ENCODE measurements around the gene CYP24A1. TPM values are rescaled to one million over a fixed set of nuclear protein-coding genes. Genes with fewer than 3 reads are reported as not detected.
A peak's percentile ranks its signal among the peaks of the same experiment; 100 is the strongest.

Gene CYP24A1
- total RNA-seq, 1 donor = not detected

DNA sequence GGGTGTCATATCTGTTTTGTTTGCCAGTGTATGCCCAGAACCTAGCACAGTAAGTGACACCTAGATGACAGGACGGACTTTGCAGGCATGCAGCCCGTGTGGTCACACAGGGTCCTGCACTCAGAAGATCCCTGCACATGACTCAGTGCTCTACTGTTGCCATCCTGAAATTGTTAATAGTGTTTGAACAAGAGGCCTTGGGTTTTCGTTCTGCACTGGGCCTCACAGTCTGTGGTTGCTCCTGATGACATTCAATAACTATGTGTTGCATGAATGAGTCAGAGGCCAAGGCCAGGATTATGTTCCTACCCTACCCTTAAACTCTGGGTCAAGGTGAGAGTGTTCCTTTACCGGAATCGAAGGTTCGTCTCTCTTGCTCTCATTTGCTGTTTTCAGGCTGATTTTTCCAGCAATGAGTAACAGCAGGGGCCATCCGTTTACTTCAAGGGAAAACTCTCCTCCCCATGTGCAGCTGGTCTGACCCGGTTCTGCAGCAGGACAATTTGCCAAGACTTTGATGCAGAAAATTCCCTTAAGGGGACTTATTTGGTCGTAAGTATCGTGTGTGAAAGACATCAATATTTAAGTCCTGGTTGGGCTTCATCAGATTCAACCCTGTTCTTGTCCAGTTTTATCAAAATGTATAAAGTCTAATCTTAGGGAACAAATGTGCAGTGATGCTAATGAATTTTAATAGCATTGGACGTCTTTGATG, 21.1 kb upstream of the CYP24A1 start:
- no peak overlapping the region for H3K4me2 ChIP-seq (ENCODE audit: insufficient read depth, low read length)
- H3K27me3 ChIP-seq (ENCODE audit: insufficient read depth, low read length) = no peaks in the 10 kb centered on the region
- H3K79me2 ChIP-seq (ENCODE audit: insufficient read depth, low read length) = no peaks in the 10 kb centered on the region
- no peaks in the 10 kb centered on the region for H3K4me1 ChIP-seq (ENCODE audit: insufficient read depth, low read length)
- DNase-seq (ENCODE audit: insufficient read length, low spot score, missing footprints) = no peak
- TF ChIP-seq, protein P1, sequence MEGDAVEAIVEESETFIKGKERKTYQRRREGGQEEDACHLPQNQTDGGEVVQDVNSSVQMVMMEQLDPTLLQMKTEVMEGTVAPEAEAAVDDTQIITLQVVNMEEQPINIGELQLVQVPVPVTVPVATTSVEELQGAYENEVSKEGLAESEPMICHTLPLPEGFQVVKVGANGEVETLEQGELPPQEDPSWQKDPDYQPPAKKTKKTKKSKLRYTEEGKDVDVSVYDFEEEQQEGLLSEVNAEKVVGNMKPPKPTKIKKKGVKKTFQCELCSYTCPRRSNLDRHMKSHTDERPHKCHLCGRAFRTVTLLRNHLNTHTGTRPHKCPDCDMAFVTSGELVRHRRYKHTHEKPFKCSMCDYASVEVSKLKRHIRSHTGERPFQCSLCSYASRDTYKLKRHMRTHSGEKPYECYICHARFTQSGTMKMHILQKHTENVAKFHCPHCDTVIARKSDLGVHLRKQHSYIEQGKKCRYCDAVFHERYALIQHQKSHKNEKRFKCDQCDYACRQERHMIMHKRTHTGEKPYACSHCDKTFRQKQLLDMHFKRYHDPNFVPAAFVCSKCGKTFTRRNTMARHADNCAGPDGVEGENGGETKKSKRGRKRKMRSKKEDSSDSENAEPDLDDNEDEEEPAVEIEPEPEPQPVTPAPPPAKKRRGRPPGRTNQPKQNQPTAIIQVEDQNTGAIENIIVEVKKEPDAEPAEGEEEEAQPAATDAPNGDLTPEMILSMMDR (IDR thresholded peaks at IDR 0.05; ENCODE audit: extremely low read depth, low read depth, low read length) = peak; percentile 23
- no peak overlapping the region for H3K27ac ChIP-seq (ENCODE audit: low read depth, low read length)
- H3K36me3 ChIP-seq (ENCODE audit: insufficient read depth, low read length) = no peaks in the 10 kb centered on the region
- H4K20me1 ChIP-seq (ENCODE audit: insufficient read depth, low read length) = no peaks in the 10 kb centered on the region
- H2AFZ ChIP-seq (ENCODE audit: low read length) = no peak overlapping the region
- no peak overlapping the region for H3K4me3 ChIP-seq (ENCODE audit: insufficient read depth, low read length)
- H3K9me3 ChIP-seq (ENCODE audit: low read depth, low read length) = no peaks in the 10 kb centered on the region

- no peak for DNase-seq (ENCODE audit: insufficient read length, low spot score, missing footprints)
- H3K36me3 ChIP-seq (ENCODE audit: insufficient read depth, low read length) = no peaks in the 10 kb centered on the region
- no peak overlapping the region for H3K27ac ChIP-seq (ENCODE audit: low read depth, low read length)
- H2AFZ ChIP-seq (ENCODE audit: low read length) = no peak overlapping the region
- no peaks in the 10 kb centered on the region for H4K20me1 ChIP-seq (ENCODE audit: insufficient read depth, low read length)
- H3K4me1 ChIP-seq (ENCODE audit: insufficient read depth, low read length) = no peaks in the 10 kb centered on the region
- H3K9me3 ChIP-seq (ENCODE audit: low read depth, low read length) = no peaks in the 10 kb centered on the region
- H3K79me2 ChIP-seq (ENCODE audit: insufficient read depth, low read length) = no peaks in the 10 kb centered on the region
- H3K4me3 ChIP-seq (ENCODE audit: insufficient read depth, low read length) = no peak overlapping the region
- H3K4me2 ChIP-seq (ENCODE audit: insufficient read depth, low read length) = no peak overlapping the region
- H3K27me3 ChIP-seq (ENCODE audit: insufficient read depth, low read length) = no peaks in the 10 kb centered on the region
- TF ChIP-seq, protein P1 (IDR thresholded peaks at IDR 0.05; ENCODE audit: extremely low read depth, low read depth, low read length) = no peak
These were observed 20.0 kb upstream of the CYP24A1 start for GRCh38 chr20:54193817-54194216.

DNA sequence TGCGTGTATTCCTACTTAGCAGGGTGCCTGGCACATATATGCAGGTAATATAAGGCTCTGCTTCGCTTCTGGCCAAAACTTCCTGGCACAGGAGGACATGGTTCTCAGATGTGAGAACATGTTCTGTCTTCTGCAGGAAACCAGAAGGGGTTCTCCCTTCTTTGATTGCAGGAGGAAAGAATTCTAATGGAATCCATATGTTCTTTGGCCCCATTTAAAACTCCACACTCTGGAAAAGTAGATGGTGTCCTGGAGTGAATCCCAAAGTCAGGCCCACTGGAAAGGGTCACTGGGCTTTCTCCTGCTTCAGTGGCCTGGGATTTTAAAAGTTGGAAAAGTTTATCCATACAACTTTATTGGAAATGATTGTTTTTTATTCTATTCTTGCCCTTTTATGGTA, 16.4 kb upstream of the CYP24A1 start:
- Histone ChIP-seq H4K20me1 (ENCODE audit: insufficient read depth, low read length) (no peaks in the 10 kb centered on the region), H2AFZ (ENCODE audit: low read length) (no peak overlapping the region), H3K36me3 (ENCODE audit: insufficient read depth, low read length) (no peaks in the 10 kb centered on the region), H3K27me3 (ENCODE audit: insufficient read depth, low read length) (peaks cover 11% of the 10 kb centered on the region), H3K4me3 (ENCODE audit: insufficient read depth, low read length) (no peak overlapping the region), H3K4me1 (ENCODE audit: insufficient read depth, low read length) (no peaks in the 10 kb centered on the region), H3K4me2 (ENCODE audit: insufficient read depth, low read length) (no peak overlapping the region), H3K27ac (ENCODE audit: low read depth, low read length) (no peak overlapping the region), H3K9me3 (ENCODE audit: low read depth, low read length) (no peaks in the 10 kb centered on the region), H3K79me2 (ENCODE audit: insufficient read depth, low read length) (no peaks in the 10 kb centered on the region)
- no peak for DNase-seq (ENCODE audit: insufficient read length, low spot score, missing footprints)
- TF ChIP-seq, protein P1 (IDR thresholded peaks at IDR 0.05; ENCODE audit: extremely low read depth, low read depth, low read length) = no peak

GRCh38 chr20:54189630-54190029, 15.8 kb upstream of the CYP24A1 start:
- H3K27ac ChIP-seq (ENCODE audit: low read depth, low read length) = no peak overlapping the region
- DNase-seq (ENCODE audit: insufficient read length, low spot score, missing footprints) = no peak
- TF ChIP-seq, protein P1 (IDR thresholded peaks at IDR 0.05; ENCODE audit: extremely low read depth, low read depth, low read length) = no peak

More at GRCh38 chr20:54189630-54190029, 15.8 kb upstream of the CYP24A1 start:
- H3K4me2 ChIP-seq (ENCODE audit: insufficient read depth, low read length) = no peak overlapping the region
- no peak overlapping the region for H3K4me3 ChIP-seq (ENCODE audit: insufficient read depth, low read length)
- no peaks in the 10 kb centered on the region for H3K9me3 ChIP-seq (ENCODE audit: low read depth, low read length)
- H3K4me1 ChIP-seq (ENCODE audit: insufficient read depth, low read length) = no peaks in the 10 kb centered on the region
- no peaks in the 10 kb centered on the region for H3K79me2 ChIP-seq (ENCODE audit: insufficient read depth, low read length)
- no peaks in the 10 kb centered on the region for H3K36me3 ChIP-seq (ENCODE audit: insufficient read depth, low read length)
- H4K20me1 ChIP-seq (ENCODE audit: insufficient read depth, low read length) = no peaks in the 10 kb centered on the region
- H3K27me3 ChIP-seq (ENCODE audit: insufficient read depth, low read length) = peaks cover 17% of the 10 kb centered on the region
- no peak overlapping the region for H2AFZ ChIP-seq (ENCODE audit: low read length)
